ENCODE data around the gene CD63.

Gene CD63

DNA sequence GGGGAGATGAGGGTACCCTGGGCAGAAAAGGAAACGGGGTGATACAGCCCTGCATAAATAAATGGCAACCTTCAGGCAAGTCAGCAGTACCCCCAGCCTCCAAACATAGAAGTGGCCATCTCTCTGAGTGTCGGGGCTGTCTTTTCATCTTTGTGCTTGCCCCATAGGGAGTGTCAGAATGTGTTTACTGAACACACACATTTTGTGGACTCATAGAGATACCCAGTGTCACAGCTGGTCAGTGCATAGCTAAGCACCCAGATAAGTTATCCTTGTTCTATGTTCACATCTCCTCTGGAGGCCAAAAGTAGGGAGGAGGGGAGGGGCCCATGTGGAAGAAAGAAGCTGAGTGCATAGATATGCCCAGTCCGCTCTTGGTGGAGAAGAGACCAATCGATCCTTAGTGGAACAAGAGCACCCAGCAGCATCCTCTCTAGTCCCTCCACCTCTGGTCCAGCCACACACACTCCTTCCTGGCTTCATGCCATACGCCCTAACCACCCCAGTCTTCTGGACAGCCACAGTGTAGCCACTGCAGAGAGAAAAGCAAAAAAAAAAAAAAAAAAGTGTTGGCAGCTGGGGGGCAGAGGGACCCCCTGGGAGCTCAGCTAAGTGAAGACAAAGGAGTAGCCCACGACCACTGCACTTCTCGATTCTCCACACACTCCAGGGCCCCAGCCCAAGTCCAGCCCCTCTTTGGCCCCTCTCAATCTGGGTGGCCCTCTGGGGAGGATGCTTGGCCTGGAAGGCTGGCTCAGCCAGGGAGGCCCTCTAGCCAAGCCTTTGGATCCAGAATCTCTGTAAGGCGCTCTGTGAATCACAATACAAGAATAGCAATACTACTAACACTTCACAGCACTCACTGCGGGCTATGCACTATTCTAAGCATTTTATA, 23.7 kb downstream of the CD63 start:
- ATAC-seq, result no peak
- DNase-seq, result no peak

- DNase-seq, result no peak
- ATAC-seq, result no peak
Measured at GRCh38 chr12:55703901-55704761, 24.7 kb downstream of the CD63 start.

- DNase-seq (no peak), ATAC-seq (no peak)
Measured at GRCh38 chr12:55703288-55703687, 25.5 kb downstream of the CD63 start.

- ATAC-seq (no peak), DNase-seq (no peak)
Measured at GRCh38 chr12:55702861-55703260, 25.9 kb downstream of the CD63 start.

DNA sequence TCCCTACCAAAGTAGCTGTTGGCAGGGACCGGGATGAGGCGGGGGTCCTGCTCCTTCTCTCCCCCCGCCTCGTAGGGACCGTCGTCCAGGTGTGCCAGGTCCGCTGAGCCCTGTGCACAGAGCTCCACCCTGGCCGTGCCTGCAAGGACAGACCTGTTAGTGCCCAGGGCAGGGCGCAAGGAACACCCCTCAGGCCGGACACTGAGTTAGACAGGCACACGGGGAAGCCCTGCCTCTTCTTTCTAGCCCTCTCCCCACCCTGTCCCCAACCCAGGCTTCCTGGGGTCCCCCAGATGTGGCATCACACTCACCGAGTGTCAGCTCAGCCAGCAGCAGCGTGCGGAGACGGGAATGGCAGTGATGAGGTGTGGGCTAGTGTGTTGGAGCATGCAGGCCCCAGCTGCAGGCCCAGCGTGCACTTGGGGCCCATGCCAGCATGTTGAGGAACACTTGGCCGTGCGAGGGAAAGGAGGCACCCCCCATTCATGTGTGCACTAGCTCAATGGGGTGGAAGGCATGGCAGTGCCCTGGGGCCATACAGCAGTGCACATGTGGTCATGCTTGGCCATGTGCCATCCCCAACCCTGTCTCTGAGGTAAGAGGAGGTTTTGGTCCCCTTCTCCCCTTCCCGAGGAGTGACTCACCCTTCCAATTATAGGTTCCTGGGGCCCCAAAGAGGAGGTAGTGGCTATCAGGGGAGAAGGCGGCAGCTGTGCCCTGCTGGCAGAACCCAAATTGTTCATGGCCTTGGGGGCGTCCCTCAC, 28.4 kb downstream of the CD63 start:
- DNase-seq, result no peak

GRCh38 chr12:55699471-55700055, 29.2 kb downstream of the CD63 start:
- no peak for ATAC-seq
- no peak for DNase-seq

More for the DNA sequence above, 28.4 kb downstream of the CD63 start:
- ATAC-seq, result no peak

DNA sequence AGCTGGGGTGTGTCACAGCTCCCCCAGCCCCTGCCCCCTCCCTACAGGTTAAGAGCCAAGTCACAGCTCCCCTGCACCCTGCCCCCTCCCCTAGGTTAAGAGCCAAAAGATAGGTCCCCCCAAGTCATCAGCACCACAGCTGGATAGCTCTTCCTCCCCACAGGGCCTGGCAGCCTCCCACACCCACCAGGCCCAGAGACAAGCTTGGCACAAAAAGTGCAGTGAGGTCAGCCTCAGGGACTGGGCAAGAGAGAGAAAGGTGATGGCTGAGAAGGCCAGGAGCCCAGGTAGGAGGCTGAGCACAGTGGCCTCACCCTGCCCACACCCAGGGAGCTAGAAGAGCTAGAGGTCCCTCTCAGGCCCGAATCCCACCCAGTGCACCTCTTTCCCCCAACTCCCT, 29.8 kb downstream of the CD63 start:
- DNase-seq (no peak), ATAC-seq (no peak)

- ATAC-seq, result no peak
Measured at GRCh38 chr12:55698241-55698955, 30.4 kb downstream of the CD63 start.

GRCh38 chr12:55697686-55698085, 31.1 kb downstream of the CD63 start:
- ATAC-seq (no peak), DNase-seq (no peak)

More at GRCh38 chr12:55698241-55698955, 30.4 kb downstream of the CD63 start:
- DNase-seq, result no peak

- ATAC-seq, result no peak
- DNase-seq, result no peak
Measured at GRCh38 chr12:55696796-55697462, 31.9 kb downstream of the CD63 start.

- DNase-seq, result no peak
Measured at GRCh38 chr12:55696141-55696540, 32.7 kb downstream of the CD63 start.

GRCh38 chr12:55695349-55695748, 33.5 kb downstream of the CD63 start:
- ATAC-seq (no peak), DNase-seq (no peak)

More at GRCh38 chr12:55696141-55696540, 32.7 kb downstream of the CD63 start:
- ATAC-seq, result no peak

- ATAC-seq (no peak), DNase-seq (no peak)
Measured at GRCh38 chr12:55694651-55695050, 34.2 kb downstream of the CD63 start.

DNA sequence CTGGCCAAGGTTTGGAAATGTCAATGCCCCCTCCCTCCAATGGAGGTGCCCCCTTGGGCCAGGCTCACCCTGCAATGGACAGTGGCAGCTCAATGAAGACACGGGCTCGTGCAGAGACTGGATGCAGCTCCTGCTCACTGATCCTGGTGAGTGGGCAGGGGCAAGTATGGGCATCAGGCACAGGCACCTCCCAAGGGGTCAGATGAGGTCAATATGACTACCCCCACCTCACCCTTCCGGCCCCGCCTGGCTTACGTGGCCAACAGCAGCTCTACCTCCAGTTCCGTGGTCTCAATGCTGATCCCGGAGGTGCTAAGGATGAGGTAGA, 34.7 kb downstream of the CD63 start:
- no peak for ATAC-seq
- DNase-seq, result no peak

GRCh38 chr12:55693323-55694187, 35.3 kb downstream of the CD63 start:
- ATAC-seq (no peak), DNase-seq (no peak)

- no peak for ATAC-seq
- DNase-seq, result no peak
Measured at GRCh38 chr12:55692631-55693322, 36.0 kb downstream of the CD63 start.

DNA sequence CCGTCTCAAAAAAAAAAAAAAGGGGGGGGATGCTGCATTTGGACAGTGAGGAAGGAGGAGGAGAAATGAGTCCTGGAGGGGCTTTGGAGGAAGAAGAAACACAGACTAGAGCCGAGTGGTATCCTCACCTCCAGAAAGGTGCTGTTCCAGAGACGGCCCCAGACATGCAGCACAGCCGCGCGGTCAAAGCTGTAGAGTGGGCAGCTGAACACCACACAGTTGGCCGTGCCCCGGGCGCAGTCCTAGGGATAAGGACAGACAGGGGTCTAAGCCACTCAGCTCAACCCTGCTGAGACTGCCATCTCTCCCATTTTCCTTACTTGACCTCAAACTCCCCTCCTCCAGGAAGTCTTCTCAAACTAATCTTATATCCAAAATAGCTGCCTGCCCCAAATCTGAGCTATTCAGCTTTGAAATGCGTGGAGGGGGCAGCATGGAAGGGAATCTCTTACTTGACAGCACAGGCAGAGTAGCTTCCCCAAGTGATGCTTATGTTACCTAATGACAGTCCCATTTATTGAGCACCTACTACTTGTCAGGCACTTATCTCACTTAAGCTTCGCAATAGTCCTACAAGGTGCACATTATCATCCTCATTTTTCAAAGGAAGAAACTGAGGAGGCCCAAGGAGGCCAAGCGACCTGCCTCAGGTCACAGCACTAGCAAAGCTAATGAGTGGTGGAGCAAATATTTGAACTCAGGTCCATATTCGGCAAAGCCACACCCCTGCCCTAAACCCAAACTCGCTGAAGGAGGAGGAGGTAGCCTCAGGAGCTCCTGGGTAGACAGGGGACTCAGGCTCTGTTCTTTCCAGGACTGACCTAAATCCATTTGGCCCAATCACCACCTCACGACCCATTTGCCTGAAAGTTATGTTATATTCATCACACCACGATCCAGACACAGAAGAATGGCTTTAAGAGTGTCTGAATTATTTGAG, 39.8 kb downstream of the CD63 start:
- ATAC-seq (no peak), DNase-seq (no peak)

DNA sequence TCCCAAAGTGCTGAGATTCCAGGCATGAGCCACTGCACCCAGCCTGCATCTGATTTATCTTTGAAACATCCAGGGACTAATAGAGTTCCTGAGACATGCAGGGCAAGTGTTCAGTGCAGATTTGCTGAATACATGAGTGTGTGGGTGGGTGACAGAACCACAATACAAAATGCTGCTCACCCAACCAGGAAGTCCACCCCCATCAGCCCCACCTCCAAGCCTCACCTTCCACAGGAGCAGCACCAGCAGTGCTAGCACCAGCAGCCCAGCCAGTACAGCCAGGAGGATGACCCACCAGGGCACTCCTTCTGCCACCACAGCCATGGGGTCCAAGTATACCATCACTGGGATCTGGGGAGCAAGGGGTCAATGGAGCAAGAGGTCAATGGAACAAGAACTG, 41.1 kb downstream of the CD63 start:
- ATAC-seq, result peak; percentile 75
- peak; percentile 40 for DNase-seq

All from stimulated activated naive CD8-positive, alpha-beta T cell treated with anti-CD3 and anti-CD28 coated beads, Interleukin-15, Interleukin-2, amounts not matched to agents 100 U/mL and 50 U/mL, for 24 hours (primary cell).